SK-N-SH (cell line): Measurements from ENCODE around the gene PUSL1. TPM values are rescaled to one million over a fixed set of nuclear protein-coding genes. Genes with fewer than 3 reads are reported as not detected.

Experiments
- CTCF ChIA-PET: fragments of 300-600, 350-600 bp; formaldehyde crosslinking; extraction: SDS; loops from one replicate; lab custom pipeline; 2021; lab: Yijun Ruan, JAX
- POLR2A ChIA-PET: fragments of 350-600 bp; sonication (Branson Sonifier 250); formaldehyde crosslinking; extraction: SDS; loops from one replicate; lab custom pipeline; 2020; ENCODE audit warnings: antibody characterized with exemption, inconsistent platforms; lab: Yijun Ruan, JAX
- DNase-seq: peaks from one replicate; pipeline ENCODE4 v3.0.0; 2012
- H2AFZ ChIP-seq: fragments of 200-600 bp; sonication (generic); 2 replicates; pipeline ENCODE4 v1.8.1; 2016; ENCODE audit warnings: antibody characterized with exemption, mild to moderate bottlenecking, low read depth
- H3F3A ChIP-seq: fragments of 200-600 bp; sonication (generic); replicated peaks from 2 replicates; pipeline ENCODE3; 2016; ENCODE audit warnings: antibody characterized with exemption, mild to moderate bottlenecking; ENCODE audit not compliant: insufficient read depth
- H3K27ac ChIP-seq, 2 experiments: fragments of 200-500 bp in 1 of 2; fragments of 200-600 bp in 1 of 2; sonication (Bioruptor generic) in 1 of 2; sonication (generic), shearing (Covaris generic) in 1 of 2; 2 replicates each; pipeline versions ENCODE4 v1.5.1 to v1.6.1; 2014 to 2016; ENCODE audit warnings: low read depth in 2 of 2, inconsistent platforms in 1 of 2, low read length in 1 of 2, mild to moderate bottlenecking in 1 of 2, mixed read lengths in 1 of 2
- H3K27me3 ChIP-seq: fragments of 200-600 bp; sonication (generic), shearing (Covaris generic); 2 replicates; pipeline ENCODE4 v1.6.1; 2016; ENCODE audit warnings: mixed run types; ENCODE audit not compliant: insufficient read depth
- H3K36me3 ChIP-seq, 2 experiments: fragments of 200-500 bp in 1 of 2; fragments of 200-600 bp in 1 of 2; sonication (Bioruptor generic) in 1 of 2; sonication (generic) in 1 of 2; replicated peaks in 1 of 2; 2 replicates each; pipeline versions ENCODE3 to v1.5.1; 2014 to 2016; ENCODE audit warnings: low read length in 1 of 2, mild to moderate bottlenecking in 1 of 2; ENCODE audit not compliant: insufficient read depth in 2 of 2, control insufficient read depth in 1 of 2
- H3K4me1 ChIP-seq, 2 experiments: fragments of 200-500 bp in 1 of 2; fragments of 200-600 bp in 1 of 2; sonication (Bioruptor generic) in 1 of 2; sonication (generic), shearing (Covaris generic) in 1 of 2; 2 replicates each; pipeline versions ENCODE4 v1.5.1 to v1.6.1; 2014 to 2016; ENCODE audit warnings: low read depth in 1 of 2, low read length in 1 of 2, mixed run types in 1 of 2; ENCODE audit not compliant: insufficient read depth in 2 of 2, control insufficient read depth in 1 of 2
- H3K4me2 ChIP-seq: fragments of 200-600 bp; sonication (generic), shearing (Covaris generic); 2 replicates; pipeline ENCODE4 v1.6.1; 2017; ENCODE audit warnings: mixed run types
- H3K4me3 ChIP-seq, 2 experiments: fragments of 200-500 bp in 1 of 2; fragments of 200-600 bp in 1 of 2; sonication (Bioruptor generic) in 1 of 2; sonication (generic), shearing (Covaris generic) in 1 of 2; 2 replicates each; pipeline versions ENCODE4 v1.5.1 to v1.8.1; 2014 to 2016; ENCODE audit warnings: low read depth in 2 of 2, inconsistent platforms in 1 of 2, low read length in 1 of 2, mild to moderate bottlenecking in 1 of 2, mixed read lengths in 1 of 2, moderate library complexity in 1 of 2
- H3K79me2 ChIP-seq: fragments of 200-600 bp; sonication (generic); 2 replicates; pipeline ENCODE4 v1.8.1; 2017; ENCODE audit warnings: mild to moderate bottlenecking; ENCODE audit not compliant: insufficient read depth
- H3K9ac ChIP-seq: fragments of 200-600 bp; sonication (generic); 2 replicates; pipeline ENCODE4 v1.6.1; 2017; ENCODE audit warnings: mixed run types
- H3K9me2 ChIP-seq: fragments of 200-600 bp; sonication (generic); 2 replicates; pipeline ENCODE4 v1.6.1; 2017; ENCODE audit warnings: mixed run types
- H3K9me3 ChIP-seq: fragments of 200-600 bp; sonication (generic); 2 replicates; pipeline ENCODE4 v1.6.1; 2017; ENCODE audit warnings: mixed run types, mild to moderate bottlenecking, moderate library complexity
- H4K20me1 ChIP-seq: fragments of 200-600 bp; sonication (generic); 2 replicates; pipeline ENCODE4 v1.6.1; 2017; ENCODE audit warnings: mild to moderate bottlenecking, mixed run types; ENCODE audit not compliant: insufficient read depth
- CHD2 ChIP-seq: fragments of 150-350 bp; IDR thresholded peaks from 2 replicates; pipeline ENCODE4 v1.6.1; 2018; ENCODE audit warnings: low read length; ENCODE audit not compliant: partially characterized antibody
- EP300 ChIP-seq, 2 experiments: IDR thresholded peaks; 2 replicates each; pipeline versions ENCODE4 v1.4.0 to v1.6.1; 2012; ENCODE audit warnings: borderline replicate concordance in 1 of 2, low read depth in 1 of 2, low read length in 1 of 2
- FOXJ3 ChIP-seq: sonication (generic); formaldehyde crosslinking; IDR thresholded peaks from 2 replicates; pipeline ENCODE4 v1.5.1; 2020; ENCODE audit warnings: mild to moderate bottlenecking, missing genetic modification reagents
- MEF2A ChIP-seq: IDR thresholded peaks from 2 replicates; pipeline ENCODE4 v1.4.0; 2012; ENCODE audit warnings: low read depth, borderline replicate concordance
- MXI1 ChIP-seq: IDR thresholded peaks from 2 replicates; pipeline ENCODE4 v1.6.1; 2012; ENCODE audit warnings: mild to moderate bottlenecking, low read depth, low read length, improper control_type of control experiment
- POLR2AphosphoS5 ChIP-seq: IDR thresholded peaks from 2 replicates; pipeline ENCODE4 v1.6.1; 2012; ENCODE audit warnings: low read depth, low read length
- REST ChIP-seq: IDR thresholded peaks from 2 replicates; pipeline ENCODE4 v1.6.1; 2012; ENCODE audit warnings: mild to moderate bottlenecking, low read depth, low read length, moderate library complexity
- RXRA ChIP-seq: IDR thresholded peaks from 2 replicates; pipeline ENCODE4 v1.4.0; 2012; ENCODE audit warnings: low read depth, mild to moderate bottlenecking, borderline replicate concordance
- WGBS: methylation state at CpG from one replicate; pipeline ENCODE4 v1.1.6; 2017; ENCODE audit warnings: low lambda C conversion rate; 5-methylcytosine and 5-hydroxymethylcytosine counted together
- polyA plus RNA-seq, 3 experiments: library from polyadenylated mRNA; depleted of rRNA; stranded (reverse); fragments of >200 nt; gene quantifications; 2 replicates each; pipeline ENCODE4 v1.2.3, GENCODE V29; 2012
- TF ChIP-seq, protein P1 (sequence below): fragments of 150-350 bp; IDR thresholded peaks from 2 replicates; pipeline ENCODE4 v1.6.1; 2016; ENCODE audit warnings: mild to moderate bottlenecking, low read depth, low read length

Gene PUSL1
- polyA plus RNA-seq, 1 of the 3 experiments (the other 2 are of a cell fraction): 19.0 TPM

DNA sequence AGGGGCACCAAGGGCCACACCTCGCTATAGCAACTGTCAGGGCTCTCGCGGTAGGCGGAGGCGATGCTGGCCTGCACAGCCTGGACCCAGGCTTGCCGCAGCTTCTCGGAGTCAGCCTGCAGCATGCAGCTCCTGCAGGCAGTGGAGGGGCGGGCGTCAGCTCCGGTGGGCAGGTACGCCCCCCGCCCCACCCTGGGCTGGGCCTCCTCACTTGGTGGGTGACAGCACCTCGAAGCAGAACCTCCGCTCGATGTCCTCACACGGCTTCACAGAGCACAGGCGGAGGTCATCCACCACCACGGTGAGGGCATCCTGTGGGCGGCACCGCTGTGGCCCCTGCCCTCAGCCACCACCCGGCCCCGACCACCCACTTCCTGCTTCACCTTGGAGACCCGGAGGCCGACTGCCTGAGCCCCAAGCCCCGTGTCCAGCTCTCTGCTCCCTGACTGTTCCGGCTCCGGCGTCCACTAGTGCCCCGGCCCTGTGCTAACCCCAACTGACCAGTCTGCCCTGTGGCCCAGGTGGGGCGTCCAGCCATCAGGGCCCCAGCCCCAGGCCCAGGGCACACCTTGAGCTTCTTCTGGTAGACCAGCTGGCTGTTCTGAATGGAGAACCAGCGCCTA is 10.5 kb upstream of the PUSL1 start:
- H3K27ac ChIP-seq: no peak overlapping the region; a peak in 1 of 4 replicates
- no peak for DNase-seq
- peaks cover 0 to 21% of the 10 kb centered on the region in 2 experiments for H3K36me3 ChIP-seq
- H3K79me2 ChIP-seq: no peaks in the 10 kb centered on the region
- H3K9ac ChIP-seq: no peak overlapping the region
- H4K20me1 ChIP-seq: peaks cover 8% of the 10 kb centered on the region; the same call in 1 of the 2 replicates
- WGBS: no CpG with 5 or more reads among the region's 31 CpGs
- ChIA-PET CTCF (interaction anchor here (1.1 kb wide), 1 partner anchor 265 kb away, joined by 3 read pairs; no protein-coding TSS in a partner anchor), POLR2A (no interaction called here)
- no peaks in the 10 kb centered on the region for H3K9me2 ChIP-seq
- no peaks in the 10 kb centered on the region for H3K27me3 ChIP-seq
- no peaks in the 10 kb centered on the region for H3F3A ChIP-seq
- H3K9me3 ChIP-seq: no peaks in the 10 kb centered on the region
- H2AFZ ChIP-seq: no peak overlapping the region
- no peak overlapping the region for H3K4me3 ChIP-seq
- H3K4me2 ChIP-seq: no peak overlapping the region
- TF ChIP-seq, protein P1, sequence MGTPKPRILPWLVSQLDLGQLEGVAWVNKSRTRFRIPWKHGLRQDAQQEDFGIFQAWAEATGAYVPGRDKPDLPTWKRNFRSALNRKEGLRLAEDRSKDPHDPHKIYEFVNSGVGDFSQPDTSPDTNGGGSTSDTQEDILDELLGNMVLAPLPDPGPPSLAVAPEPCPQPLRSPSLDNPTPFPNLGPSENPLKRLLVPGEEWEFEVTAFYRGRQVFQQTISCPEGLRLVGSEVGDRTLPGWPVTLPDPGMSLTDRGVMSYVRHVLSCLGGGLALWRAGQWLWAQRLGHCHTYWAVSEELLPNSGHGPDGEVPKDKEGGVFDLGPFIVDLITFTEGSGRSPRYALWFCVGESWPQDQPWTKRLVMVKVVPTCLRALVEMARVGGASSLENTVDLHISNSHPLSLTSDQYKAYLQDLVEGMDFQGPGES: no peak
- TF ChIP-seq MEF2A: no peak
- no peak for TF ChIP-seq POLR2AphosphoS5
- peaks cover 0 to 3% of the 10 kb centered on the region in 2 experiments; a peak in 1 of 4 replicates for H3K4me1 ChIP-seq

- no peak overlapping the region for H3K4me2 ChIP-seq
- peaks cover 8% of the 10 kb centered on the region; the same call in 1 of the 2 replicates for H4K20me1 ChIP-seq
- H3K9ac ChIP-seq: no peak overlapping the region
- H3K9me2 ChIP-seq: no peaks in the 10 kb centered on the region
- H3K9me3 ChIP-seq: no peaks in the 10 kb centered on the region
- peaks cover 0 to 17% of the 10 kb centered on the region in 2 experiments for H3K36me3 ChIP-seq
- TF ChIP-seq RXRA (no peak), REST (peak; percentile 91), MXI1 (peak; percentile 30; the same call in 1 of the 2 replicates), EP300 (IDR thresholded peaks at IDR 0.05; ENCODE audit: borderline replicate concordance in 1 of 2, low read depth in 1 of 2, low read length in 1 of 2) (no peak), FOXJ3 (CRISPR knock-in tag) (no peak), CHD2 (peak; percentile 32)
- no peaks in the 10 kb centered on the region for H3F3A ChIP-seq
- H3K4me1 ChIP-seq: peaks cover 0 to 14% of the 10 kb centered on the region in 2 experiments; a peak in 1 of 4 replicates
- peak overlapping the region in 1 of 2 experiments; percentile 43; a peak in 2 of 4 replicates for H3K27ac ChIP-seq
- H3K27me3 ChIP-seq: no peaks in the 10 kb centered on the region
- H3K79me2 ChIP-seq: no peaks in the 10 kb centered on the region
- POLR2A ChIA-PET: no interaction called here
- no peak overlapping the region for H2AFZ ChIP-seq
- CTCF ChIA-PET: interaction anchor here (1.1 to 2.8 kb wide), 5 partner anchors 7 to 266 kb away, joined by 3 to 10 read pairs (median 4); no protein-coding TSS in a partner anchor
- peak; percentile 65 for DNase-seq
- no peak overlapping the region for H3K4me3 ChIP-seq
- WGBS: no CpG with 5 or more reads among the region's 30 CpGs
Observed at GRCh38 chr1:1298861-1299685, 9.3 kb upstream of the PUSL1 start.
